HG03135 (cell line): ENCODE results near the gene NFKBIA.
"Not testable (repeated sequence)": the region's sequence is repeated elsewhere in the genome, so short reads cannot be mapped to it uniquely, and the experiment has no call there.

ENCODE experiments used
- ATAC-seq: cut with Tn5 transposase; IDR thresholded peaks from one replicate; pipeline ENCODE4 v1.9.1; 2021; ENCODE audit warnings: mild to moderate bottlenecking, moderate library complexity; ENCODE audit not compliant: unreplicated experiment

NFKBIA gene, protein sequence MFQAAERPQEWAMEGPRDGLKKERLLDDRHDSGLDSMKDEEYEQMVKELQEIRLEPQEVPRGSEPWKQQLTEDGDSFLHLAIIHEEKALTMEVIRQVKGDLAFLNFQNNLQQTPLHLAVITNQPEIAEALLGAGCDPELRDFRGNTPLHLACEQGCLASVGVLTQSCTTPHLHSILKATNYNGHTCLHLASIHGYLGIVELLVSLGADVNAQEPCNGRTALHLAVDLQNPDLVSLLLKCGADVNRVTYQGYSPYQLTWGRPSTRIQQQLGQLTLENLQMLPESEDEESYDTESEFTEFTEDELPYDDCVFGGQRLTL

DNA sequence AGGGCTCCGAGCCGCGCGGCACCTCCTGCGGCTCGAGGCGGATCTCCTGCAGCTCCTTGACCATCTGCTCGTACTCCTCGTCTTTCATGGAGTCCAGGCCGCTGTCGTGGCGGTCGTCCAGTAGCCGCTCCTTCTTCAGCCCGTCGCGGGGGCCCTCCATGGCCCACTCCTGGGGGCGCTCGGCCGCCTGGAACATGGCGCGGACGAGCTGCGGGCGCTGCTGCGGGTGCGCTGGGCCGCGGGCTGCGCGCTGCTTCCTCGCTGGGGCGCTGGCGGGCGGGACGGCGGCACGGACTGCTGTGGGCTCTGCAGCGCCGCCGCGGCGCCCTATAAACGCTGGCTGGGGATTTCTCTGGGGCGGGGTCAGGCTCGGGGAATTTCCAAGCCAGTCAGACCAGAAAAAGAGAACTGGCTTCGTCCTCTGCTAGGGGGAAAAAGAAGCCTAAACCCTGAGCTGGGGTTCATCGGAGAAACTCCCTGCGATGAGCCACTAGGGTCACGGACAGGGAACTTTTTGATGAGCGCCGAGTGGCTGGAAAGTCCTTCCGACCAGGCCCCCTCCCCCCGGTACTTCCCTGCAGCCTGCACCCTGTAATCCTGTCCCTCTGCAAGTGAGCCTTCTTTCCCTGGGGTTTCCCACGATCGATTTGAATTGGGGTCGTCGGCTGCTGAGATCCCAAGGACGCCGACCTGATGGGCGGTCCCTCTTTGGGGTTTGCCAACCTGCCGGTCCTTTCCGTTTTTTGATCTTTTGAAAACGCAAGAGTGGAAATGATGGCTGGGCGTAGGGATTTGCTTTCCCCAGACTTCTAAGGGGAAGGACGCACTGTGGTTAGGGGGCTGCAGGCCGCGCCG, at the start of gene NFKBIA:
NFKBIA (minus strand) TSS at position 301 of the 855 bp plus-strand sequence; CDS start at position 196, 105 bp downstream.
- ATAC-seq = peak; percentile 63

DNA sequence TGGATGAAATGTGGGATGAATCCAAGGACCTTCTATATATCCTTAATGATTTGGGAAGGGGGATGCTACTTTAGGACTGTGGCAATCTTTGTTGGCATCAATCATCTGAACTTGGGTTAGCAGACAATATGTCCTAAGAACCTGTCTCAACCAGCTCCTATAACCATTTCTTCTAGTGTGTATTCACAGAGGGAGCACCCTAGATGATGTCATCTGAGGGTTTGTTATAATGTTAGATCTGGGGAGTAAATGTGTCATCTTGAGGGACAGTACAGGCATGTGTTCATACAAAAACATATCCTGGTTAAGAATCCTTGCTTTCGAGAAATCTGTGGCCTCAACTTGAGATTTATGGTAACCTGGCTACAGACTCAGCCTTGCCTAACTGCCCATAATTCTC, 41.9 kb upstream of the NFKBIA start:
- no peak for ATAC-seq

- ATAC-seq = no peak
Measured at GRCh38 chr14:35444104-35444503, 39.6 kb upstream of the NFKBIA start.

DNA sequence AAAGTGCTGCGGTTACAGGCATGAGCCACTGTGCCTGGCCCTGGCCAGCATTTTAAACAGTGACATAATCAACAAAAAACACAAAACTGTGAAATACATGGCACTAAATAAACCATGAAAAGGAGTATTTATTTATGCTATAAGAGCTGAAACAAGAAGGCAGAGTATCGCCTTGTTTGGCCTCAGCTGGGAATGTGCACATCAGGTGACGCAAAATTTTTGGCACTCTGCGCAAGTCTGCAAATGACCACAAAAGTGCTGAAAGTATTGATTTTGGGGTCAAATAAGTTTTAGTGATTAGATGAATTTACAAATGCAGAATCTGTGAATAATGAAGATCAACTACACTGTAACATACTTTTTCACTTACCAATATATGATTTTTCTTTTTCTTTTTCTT, 36.6 kb upstream of the NFKBIA start:
- ATAC-seq = no peak

GRCh38 chr14:35438910-35439713, 34.6 kb upstream of the NFKBIA start:
- ATAC-seq = no peak

GRCh38 chr14:35438492-35438891, 33.9 kb upstream of the NFKBIA start:
- not testable (repeated sequence) for ATAC-seq

- no peak for ATAC-seq
Measured at GRCh38 chr14:35435177-35435576, 30.6 kb upstream of the NFKBIA start.

- ATAC-seq = no peak
Measured at GRCh38 chr14:35433826-35434225, 29.3 kb upstream of the NFKBIA start.

DNA sequence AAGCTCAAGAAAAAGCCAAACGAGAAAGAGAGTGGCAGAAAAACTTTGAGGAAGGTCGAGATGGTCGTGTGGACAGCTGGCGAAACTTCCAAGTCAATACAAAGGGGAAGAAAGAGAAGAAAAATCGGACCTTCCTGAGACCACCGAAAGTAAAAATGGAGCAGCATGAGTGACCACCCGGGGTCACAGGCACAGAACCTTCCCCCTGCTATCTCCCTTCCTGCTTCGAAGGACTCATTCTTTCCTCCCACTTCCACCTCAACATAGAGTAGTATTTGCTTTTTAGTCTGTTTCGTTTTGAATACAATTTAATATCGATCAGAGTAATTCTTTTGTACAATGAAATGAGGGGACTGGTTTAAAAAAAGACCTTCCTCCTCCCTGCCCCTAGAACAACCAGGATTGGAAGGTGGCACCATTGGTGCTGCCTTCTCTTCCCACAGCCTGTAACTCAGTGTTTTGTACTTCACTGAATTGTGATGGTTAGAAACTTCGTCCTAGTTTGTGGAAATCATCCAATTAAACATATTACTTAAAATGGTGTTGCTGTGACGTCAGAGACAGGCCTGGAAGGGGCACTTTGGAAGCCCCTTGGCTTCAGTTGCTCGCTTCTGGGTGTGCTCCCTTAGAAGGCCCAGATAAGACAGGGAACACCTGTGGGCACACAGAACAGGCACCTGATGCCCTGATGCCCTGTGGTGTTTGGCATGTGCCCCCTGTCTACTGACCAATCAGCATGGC, 26.1 kb upstream of the NFKBIA start:
- no peak for ATAC-seq

DNA sequence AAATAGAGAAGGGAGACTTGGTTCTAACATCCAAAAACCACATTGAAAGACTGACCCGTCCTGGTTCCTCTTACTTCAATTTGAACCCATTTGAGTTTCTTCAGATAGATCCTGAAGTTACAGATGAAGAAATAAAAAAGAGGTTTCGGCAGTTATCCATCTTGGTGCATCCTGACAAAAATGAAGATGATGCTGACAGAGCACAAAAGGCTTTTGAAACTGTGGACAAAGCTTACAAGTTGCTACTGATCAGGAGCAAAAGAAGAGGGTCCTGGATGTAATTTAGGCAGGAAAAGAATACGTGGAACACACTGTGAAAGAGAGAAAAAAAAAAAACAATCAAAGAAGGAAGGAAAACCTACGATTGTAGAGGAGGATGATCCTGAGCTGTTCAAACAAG, 25.4 kb upstream of the NFKBIA start:
- ATAC-seq = no peak

DNA sequence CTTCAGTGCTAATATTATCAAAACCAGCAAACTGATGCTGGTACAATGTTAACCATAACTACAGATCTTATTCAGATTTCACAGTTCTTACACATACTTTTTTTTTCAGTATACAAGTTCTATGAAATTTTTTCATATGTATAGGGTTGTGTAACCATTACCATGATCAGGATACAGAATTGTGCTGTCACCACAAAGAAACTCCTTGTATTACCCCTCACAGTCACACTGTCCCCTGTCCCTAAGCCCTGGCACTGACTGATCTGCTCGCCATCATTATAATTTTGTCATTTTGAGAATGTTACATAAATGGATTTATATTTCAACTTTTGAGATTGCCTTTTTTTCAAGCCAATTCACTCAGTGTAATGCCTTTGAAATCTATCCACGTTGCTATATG, 21.3 kb upstream of the NFKBIA start:
- no peak for ATAC-seq

DNA sequence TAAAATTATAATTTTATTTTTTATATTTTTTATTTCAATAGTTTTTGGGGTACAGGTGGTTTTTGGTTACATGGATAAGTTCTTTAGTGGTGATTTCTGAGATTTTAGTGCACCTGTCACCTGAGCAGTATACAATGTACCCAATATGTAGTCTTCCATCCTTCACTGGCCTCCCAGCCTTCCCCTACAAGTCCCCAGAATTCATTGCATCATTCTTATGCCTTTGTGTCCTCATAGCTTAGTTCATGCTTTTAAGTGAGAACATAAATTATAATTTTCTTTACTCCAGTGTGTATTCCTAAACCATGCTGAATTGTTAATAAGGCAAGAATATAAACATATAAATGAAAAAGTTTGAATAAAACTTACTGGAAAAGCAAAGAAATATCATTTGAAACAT, 19.1 kb upstream of the NFKBIA start:
- ATAC-seq = no peak

- ATAC-seq = no peak
Measured at GRCh38 chr14:35420036-35420811, 15.7 kb upstream of the NFKBIA start.

DNA sequence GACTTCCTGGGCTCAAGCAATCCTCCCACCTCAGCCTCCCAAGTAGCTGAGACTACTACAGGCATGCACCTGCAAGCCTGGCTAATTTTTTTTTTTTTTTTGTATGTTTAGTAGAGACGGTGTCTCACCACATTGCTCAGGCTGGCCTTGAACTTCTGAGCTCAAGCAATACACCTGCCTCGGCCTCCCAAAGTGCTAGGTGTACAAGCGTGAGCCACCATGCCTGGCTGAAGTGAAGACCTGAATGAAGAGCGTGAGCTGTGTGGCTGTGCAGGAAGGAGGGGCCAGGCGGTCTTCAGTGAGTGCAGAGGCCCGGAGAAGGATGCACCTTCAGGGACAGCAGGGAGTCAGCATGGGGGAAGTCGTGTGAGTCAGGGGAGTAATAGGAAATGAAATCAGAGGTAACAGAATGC, 14.9 kb upstream of the NFKBIA start:
- ATAC-seq = no peak

DNA sequence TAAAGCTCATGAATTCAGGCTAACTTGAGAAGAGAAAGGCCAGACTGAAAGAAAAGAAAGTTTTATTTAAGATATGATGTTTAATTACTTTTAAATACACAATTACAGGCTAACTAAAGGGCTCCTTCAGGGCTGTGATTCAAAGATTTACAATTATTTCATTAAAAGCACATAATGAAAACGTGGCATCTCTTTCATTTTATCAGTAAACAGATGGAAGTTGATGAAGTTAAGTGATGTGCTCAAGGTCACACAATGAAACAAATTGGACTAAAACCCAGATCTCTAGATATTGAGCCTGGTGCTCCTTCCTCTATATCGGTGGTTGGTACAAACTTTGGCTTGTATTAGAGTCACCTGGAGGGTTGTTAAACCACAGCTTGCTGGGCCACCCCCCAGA, 13.5 kb upstream of the NFKBIA start:
- ATAC-seq = no peak

DNA sequence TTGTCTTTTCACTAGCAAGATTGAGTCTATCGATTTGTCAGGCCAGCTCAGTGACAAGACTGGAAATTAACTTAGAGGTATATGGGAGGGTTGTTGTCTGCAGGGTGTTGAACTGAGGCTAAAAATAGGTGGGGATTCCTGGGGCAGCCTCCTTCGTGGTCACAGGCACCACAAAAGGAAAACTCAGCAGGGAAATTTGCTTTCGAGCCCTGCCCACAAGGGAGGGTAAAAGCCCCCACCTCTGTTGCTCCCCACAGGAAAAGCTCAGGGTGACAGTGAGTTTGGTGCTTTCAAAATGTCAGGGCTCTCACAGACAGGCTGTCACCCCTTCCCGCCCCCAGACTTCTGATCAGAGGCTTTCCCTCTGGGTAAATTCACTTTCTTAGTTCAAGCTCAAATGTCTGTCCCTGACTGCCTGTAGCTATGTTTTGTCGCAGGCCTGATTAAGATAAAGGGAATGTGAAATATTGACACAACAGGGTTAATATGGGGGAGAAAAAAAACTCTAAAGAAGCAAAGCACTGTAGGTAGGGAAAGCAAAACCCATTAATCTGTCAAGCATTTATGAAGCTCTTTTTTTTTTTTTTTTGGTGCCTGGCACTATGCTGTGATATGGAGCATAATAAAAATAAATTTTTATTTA, 11.7 kb upstream of the NFKBIA start:
- ATAC-seq = peak; percentile 44

DNA sequence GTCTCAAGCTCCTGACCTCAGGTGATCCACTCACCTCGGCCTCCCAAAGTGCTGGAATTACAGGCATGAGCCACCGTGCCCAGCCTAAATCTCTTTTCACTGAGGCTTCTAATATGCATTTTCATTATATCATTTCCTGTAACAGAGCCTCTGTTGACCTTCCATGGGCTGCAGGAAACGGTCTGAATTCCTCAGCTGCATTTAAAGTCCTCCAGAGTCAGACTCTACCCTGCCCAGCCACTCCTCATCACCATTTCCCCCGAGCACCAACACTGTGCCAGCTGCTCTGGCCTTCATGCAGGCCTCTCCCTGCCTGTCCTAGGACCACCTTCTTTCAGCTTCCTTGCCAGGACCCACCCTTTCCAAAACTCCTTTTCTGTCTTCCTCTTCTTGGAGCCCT, 9.8 kb upstream of the NFKBIA start:
- ATAC-seq = no peak

GRCh38 chr14:35412272-35413056, 7.9 kb upstream of the NFKBIA start:
- ATAC-seq = no peak

- no peak for ATAC-seq
Measured at GRCh38 chr14:35410858-35411257, 6.3 kb upstream of the NFKBIA start.
